CD4-positive, alpha-beta T cell treated with Interleukin-17A for 4 hours (primary cell): ENCODE data around the gene NAV3.
"Not testable (repeated sequence)": the region's sequence is repeated elsewhere in the genome, so short reads cannot be mapped to it uniquely, and the experiment has no call there.

Source experiments
- DNase-seq: peaks from one replicate; pipeline ENCODE4 v3.0.0-alpha.2; 2020; ENCODE audit warnings: mixed read lengths

The NAV3 gene

GRCh38 chr12:78081590-78082314 lies 251.1 kb downstream of the NAV3 start:
- DNase-seq, result no peak

GRCh38 chr12:78085542-78086182 lies 255.0 kb downstream of the NAV3 start:
- no peak for DNase-seq

- DNase-seq, result no peak
Observed at GRCh38 chr12:78086553-78087362, 256.1 kb downstream of the NAV3 start.

GRCh38 chr12:78087363-78087675 lies 256.6 kb downstream of the NAV3 start:
- no peak for DNase-seq

GRCh38 chr12:78088391-78088832 lies 257.7 kb downstream of the NAV3 start:
- no peak for DNase-seq

GRCh38 chr12:78090266-78090665 lies 259.6 kb downstream of the NAV3 start:
- DNase-seq, result no peak

- no peak for DNase-seq
Observed at GRCh38 chr12:78095623-78096022, 264.9 kb downstream of the NAV3 start.

GRCh38 chr12:78096909-78097597 lies 266.4 kb downstream of the NAV3 start:
- DNase-seq, result no peak

- no peak for DNase-seq
Observed at GRCh38 chr12:78099806-78100205, 269.1 kb downstream of the NAV3 start.

- no peak for DNase-seq
Observed at GRCh38 chr12:78101113-78101876, 270.6 kb downstream of the NAV3 start.

GRCh38 chr12:78101946-78102635 lies 271.4 kb downstream of the NAV3 start:
- no peak for DNase-seq

- DNase-seq, result not testable (repeated sequence)
Observed at GRCh38 chr12:78102801-78103200, 272.1 kb downstream of the NAV3 start.

GRCh38 chr12:78115889-78116288 lies 285.2 kb downstream of the NAV3 start:
- DNase-seq, result no peak

- no peak for DNase-seq
Observed at GRCh38 chr12:78118036-78118435, 287.3 kb downstream of the NAV3 start.

- no peak for DNase-seq
Observed at GRCh38 chr12:78118486-78118885, 287.8 kb downstream of the NAV3 start.

- no peak for DNase-seq
Observed at GRCh38 chr12:78119351-78119918, 288.7 kb downstream of the NAV3 start.

GRCh38 chr12:78120306-78120705 lies 289.6 kb downstream of the NAV3 start:
- DNase-seq, result no peak

- no peak for DNase-seq
Observed at GRCh38 chr12:78120866-78121560, 290.3 kb downstream of the NAV3 start.

- DNase-seq, result no peak
Observed at GRCh38 chr12:78121969-78122610, 291.4 kb downstream of the NAV3 start.

GRCh38 chr12:78128211-78128610 lies 297.5 kb downstream of the NAV3 start:
- no peak for DNase-seq
